ENCODE data around the gene CEBPE.

The CEBPE gene

DNA sequence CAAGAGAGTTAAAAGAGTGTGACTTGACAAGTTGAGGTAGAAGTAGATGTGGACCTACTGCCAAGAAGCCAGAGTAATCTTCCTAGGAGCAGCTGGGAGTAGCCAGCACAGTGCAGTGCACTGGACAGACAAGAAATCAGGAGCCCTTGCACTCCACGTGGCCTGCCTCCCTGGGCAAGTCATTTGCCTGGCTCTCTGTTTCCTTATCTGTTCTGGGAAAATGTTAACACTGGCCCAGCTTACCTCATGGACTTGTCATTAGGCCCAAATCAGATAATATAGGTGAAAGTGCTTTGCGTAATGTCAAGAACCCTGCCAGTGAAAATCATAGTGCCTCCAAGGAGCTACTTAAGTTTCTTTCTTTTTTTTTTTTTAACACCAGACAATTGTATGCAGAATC, 45.2 kb upstream of the CEBPE start:
- ATAC-seq (ENCODE audit: low read depth) (no peak), DNase-seq (ENCODE audit: low spot score) (no peak)
- no peaks in the 10 kb centered on the region for H3K9me3 ChIP-seq (ENCODE audit: severe bottlenecking)
- TF ChIP-seq, protein P1, sequence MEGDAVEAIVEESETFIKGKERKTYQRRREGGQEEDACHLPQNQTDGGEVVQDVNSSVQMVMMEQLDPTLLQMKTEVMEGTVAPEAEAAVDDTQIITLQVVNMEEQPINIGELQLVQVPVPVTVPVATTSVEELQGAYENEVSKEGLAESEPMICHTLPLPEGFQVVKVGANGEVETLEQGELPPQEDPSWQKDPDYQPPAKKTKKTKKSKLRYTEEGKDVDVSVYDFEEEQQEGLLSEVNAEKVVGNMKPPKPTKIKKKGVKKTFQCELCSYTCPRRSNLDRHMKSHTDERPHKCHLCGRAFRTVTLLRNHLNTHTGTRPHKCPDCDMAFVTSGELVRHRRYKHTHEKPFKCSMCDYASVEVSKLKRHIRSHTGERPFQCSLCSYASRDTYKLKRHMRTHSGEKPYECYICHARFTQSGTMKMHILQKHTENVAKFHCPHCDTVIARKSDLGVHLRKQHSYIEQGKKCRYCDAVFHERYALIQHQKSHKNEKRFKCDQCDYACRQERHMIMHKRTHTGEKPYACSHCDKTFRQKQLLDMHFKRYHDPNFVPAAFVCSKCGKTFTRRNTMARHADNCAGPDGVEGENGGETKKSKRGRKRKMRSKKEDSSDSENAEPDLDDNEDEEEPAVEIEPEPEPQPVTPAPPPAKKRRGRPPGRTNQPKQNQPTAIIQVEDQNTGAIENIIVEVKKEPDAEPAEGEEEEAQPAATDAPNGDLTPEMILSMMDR (IDR thresholded peaks at IDR 0.05; ENCODE audit: poor library complexity, severe bottlenecking) = no peak
- no peaks in the 10 kb centered on the region for H3K27me3 ChIP-seq (ENCODE audit: insufficient read depth, poor library complexity, severe bottlenecking)
- no peak overlapping the region for H3K27ac ChIP-seq (ENCODE audit: poor library complexity, severe bottlenecking)
- peaks cover 10% of the 10 kb centered on the region for H3K4me1 ChIP-seq (ENCODE audit: insufficient read depth, poor library complexity, severe bottlenecking)
- no peaks in the 10 kb centered on the region for H3K36me3 ChIP-seq (ENCODE audit: low read depth)
- no peak overlapping the region for H3K4me3 ChIP-seq (ENCODE audit: severe bottlenecking)

DNA sequence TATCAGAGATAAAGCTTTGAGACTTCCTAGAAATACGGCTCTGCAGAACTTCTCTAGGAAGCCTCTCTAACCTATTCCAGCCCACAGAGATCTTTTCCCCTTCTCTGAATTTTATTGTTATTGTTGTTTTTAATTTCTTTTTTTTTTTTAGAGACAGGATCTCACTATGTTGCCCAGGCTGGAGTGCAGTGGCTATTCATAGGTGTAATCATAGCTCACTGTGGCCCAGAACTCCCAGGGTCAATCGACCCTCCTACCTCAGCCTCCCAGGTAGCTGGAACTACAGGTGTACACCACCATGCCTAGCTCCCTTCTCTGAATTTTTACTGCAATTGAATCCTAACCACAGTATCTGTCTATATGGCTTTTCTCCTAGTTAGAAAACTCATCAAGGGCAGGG, 44.8 kb upstream of the CEBPE start:
- ATAC-seq (ENCODE audit: low read depth) (no peak), DNase-seq (ENCODE audit: low spot score) (no peak)
- Histone ChIP-seq H3K27me3 (ENCODE audit: insufficient read depth, poor library complexity, severe bottlenecking) (no peaks in the 10 kb centered on the region), H3K4me3 (ENCODE audit: severe bottlenecking) (no peak overlapping the region), H3K9me3 (ENCODE audit: severe bottlenecking) (no peaks in the 10 kb centered on the region), H3K4me1 (ENCODE audit: insufficient read depth, poor library complexity, severe bottlenecking) (peaks cover 10% of the 10 kb centered on the region), H3K36me3 (ENCODE audit: low read depth) (no peaks in the 10 kb centered on the region), H3K27ac (ENCODE audit: poor library complexity, severe bottlenecking) (no peak overlapping the region)
- TF ChIP-seq, protein P1 (IDR thresholded peaks at IDR 0.05; ENCODE audit: poor library complexity, severe bottlenecking) = no peak

DNA sequence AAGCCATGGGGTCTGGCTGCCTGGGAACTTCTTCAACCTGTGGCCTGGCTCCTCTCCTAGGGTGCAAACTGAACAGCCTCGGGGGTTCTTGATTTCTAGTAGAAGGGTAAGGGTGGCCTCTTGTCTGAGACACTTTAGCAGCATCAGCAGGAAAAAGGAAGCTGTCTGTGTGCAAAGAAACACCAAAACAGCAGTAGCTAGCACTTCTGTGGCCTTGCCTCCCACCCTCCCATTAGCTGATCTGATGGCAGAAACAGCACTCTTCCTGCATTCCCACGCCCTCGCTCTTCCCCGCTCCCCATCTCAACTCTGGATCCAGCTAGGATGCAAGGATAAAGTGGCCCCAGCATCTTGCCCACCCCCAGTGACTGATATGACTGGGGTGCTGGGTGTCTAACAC, 43.7 kb upstream of the CEBPE start:
- ATAC-seq (ENCODE audit: low read depth) (no peak), DNase-seq (ENCODE audit: low spot score) (no peak)
- H3K27ac ChIP-seq (ENCODE audit: poor library complexity, severe bottlenecking) = no peak overlapping the region
- H3K36me3 ChIP-seq (ENCODE audit: low read depth) = no peaks in the 10 kb centered on the region
- H3K4me3 ChIP-seq (ENCODE audit: severe bottlenecking) = no peak overlapping the region
- H3K4me1 ChIP-seq (ENCODE audit: insufficient read depth, poor library complexity, severe bottlenecking) = peaks cover 10% of the 10 kb centered on the region
- TF ChIP-seq, protein P1 (IDR thresholded peaks at IDR 0.05; ENCODE audit: poor library complexity, severe bottlenecking) = no peak
- H3K27me3 ChIP-seq (ENCODE audit: insufficient read depth, poor library complexity, severe bottlenecking) = no peaks in the 10 kb centered on the region
- no peaks in the 10 kb centered on the region for H3K9me3 ChIP-seq (ENCODE audit: severe bottlenecking)

DNA sequence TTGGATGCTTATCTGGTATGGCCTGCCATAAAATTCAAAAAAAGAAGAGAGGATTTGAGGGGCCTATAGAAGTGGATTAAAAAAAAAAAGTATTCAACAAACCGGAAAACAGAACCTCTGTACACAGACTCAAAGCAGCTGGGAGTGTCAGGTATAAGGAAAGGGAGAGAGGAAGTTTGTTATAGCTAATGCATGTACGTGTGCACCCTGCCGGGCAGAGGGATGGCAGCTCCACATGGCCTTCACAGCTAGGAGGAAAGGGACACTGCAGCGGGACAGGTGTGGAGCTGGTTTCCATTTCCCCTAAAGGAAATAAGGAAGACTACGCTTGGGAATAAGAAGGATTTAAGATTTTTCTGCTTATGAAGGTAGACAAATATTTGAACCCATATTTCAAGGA, 43.0 kb upstream of the CEBPE start:
- Histone ChIP-seq H3K4me1 (ENCODE audit: insufficient read depth, poor library complexity, severe bottlenecking) (peaks cover 10% of the 10 kb centered on the region), H3K4me3 (ENCODE audit: severe bottlenecking) (no peak overlapping the region), H3K27ac (ENCODE audit: poor library complexity, severe bottlenecking) (no peak overlapping the region), H3K27me3 (ENCODE audit: insufficient read depth, poor library complexity, severe bottlenecking) (no peaks in the 10 kb centered on the region), H3K9me3 (ENCODE audit: severe bottlenecking) (no peaks in the 10 kb centered on the region), H3K36me3 (ENCODE audit: low read depth) (no peaks in the 10 kb centered on the region)
- ATAC-seq (ENCODE audit: low read depth) (no peak), DNase-seq (ENCODE audit: low spot score) (no peak)
- TF ChIP-seq, protein P1 (IDR thresholded peaks at IDR 0.05; ENCODE audit: poor library complexity, severe bottlenecking) = no peak

DNA sequence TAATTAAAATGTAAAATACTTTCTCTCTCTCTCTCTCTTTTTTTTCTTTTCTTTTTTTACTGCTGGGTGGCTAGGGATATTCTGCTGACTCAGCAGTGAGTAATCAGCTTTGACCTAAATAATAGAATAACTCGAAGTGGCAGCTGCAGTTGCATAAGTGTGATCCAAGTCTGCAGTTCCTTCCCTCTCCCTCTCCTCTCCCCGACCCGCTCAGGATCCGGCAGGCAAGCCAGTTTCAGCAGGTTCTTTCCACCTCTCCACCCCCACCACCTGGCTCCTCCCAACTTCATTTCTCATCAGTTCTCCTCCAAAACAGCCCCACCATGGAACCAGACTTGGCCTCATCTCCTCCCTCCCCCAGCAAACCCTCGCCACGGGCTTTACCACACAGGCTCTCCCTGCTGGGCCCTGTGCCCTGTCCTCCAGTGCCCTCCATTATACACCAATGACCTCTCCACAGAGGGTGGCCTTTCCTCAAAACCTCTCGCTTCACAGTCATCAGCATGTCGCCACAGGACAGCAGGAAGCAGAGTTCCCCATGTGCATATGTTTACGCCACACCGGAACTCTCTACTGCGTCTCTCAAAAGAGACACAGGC, 42.0 kb upstream of the CEBPE start:
- ATAC-seq (ENCODE audit: low read depth) (peak; percentile 94), DNase-seq (ENCODE audit: low spot score) (peak; percentile 86)
- Histone ChIP-seq H3K4me3 (ENCODE audit: severe bottlenecking) (no peak overlapping the region), H3K27ac (ENCODE audit: poor library complexity, severe bottlenecking) (peak overlapping the region; percentile 17), H3K27me3 (ENCODE audit: insufficient read depth, poor library complexity, severe bottlenecking) (no peaks in the 10 kb centered on the region), H3K36me3 (ENCODE audit: low read depth) (no peaks in the 10 kb centered on the region), H3K4me1 (ENCODE audit: insufficient read depth, poor library complexity, severe bottlenecking) (peaks cover 10% of the 10 kb centered on the region), H3K9me3 (ENCODE audit: severe bottlenecking) (no peaks in the 10 kb centered on the region)
- TF ChIP-seq, protein P1 (IDR thresholded peaks at IDR 0.05; ENCODE audit: poor library complexity, severe bottlenecking) = no peak
